GM12878 (cell line): ENCODE measurements around the gene ZNF282. TPM values are rescaled to one million over a fixed set of nuclear protein-coding genes. Genes with fewer than 3 reads are reported as not detected.
"Not testable (repeated sequence)": the region's sequence is repeated elsewhere in the genome, so short reads cannot be mapped to it uniquely, and the experiment has no call there.

Experiments
- ATAC-seq: fragments of 200-7000 bp; cut with Tn5 transposase; 3 replicates; pipeline ENCODE4 v1.9.1; 2020; ENCODE audit warnings: mild to moderate bottlenecking, moderate library complexity
- BruUV-seq: library from RNA; stranded (reverse); fragments of 400-500 nt; replicated peaks from 2 replicates; lab custom pipeline; 2021; lab: Mats Ljungman, UMichigan
- CTCF ChIA-PET: fragments of 300-600 bp; sonication (Branson Sonifier 250); formaldehyde crosslinking; extraction: SDS; loops from one replicate; lab custom pipeline; 2021; ENCODE audit warnings: inconsistent platforms; lab: Yijun Ruan, JAX
- POLR2A ChIA-PET: fragments of 350-600 bp; formaldehyde crosslinking; extraction: SDS; loops from one replicate; lab custom pipeline; 2021; ENCODE audit warnings: inconsistent platforms; lab: Charles Lee
- RAD21 ChIA-PET: fragments of 300-600 bp; sonication (Branson Sonifier 250); formaldehyde crosslinking; loops from one replicate; lab custom pipeline; 2023; ENCODE audit warnings: antibody characterized with exemption; ENCODE audit not compliant: unreplicated experiment; lab: Charles Lee
- SMC1A ChIA-PET: fragments of 300-600 bp; sonication (Branson Sonifier 250); formaldehyde crosslinking; loops from one replicate; lab custom pipeline; 2023; ENCODE audit not compliant: unreplicated experiment, uncharacterized antibody; lab: Charles Lee
- DNase-seq: peaks from one replicate; pipeline ENCODE4 v3.0.0-alpha.2; 2011; ENCODE audit warnings: low read depth, low spot score
- FAIRE-seq: peaks from 3 replicates; lab custom pipeline; 2011; peaks lifted over from hg19 to GRCh38; lab: Jason Lieb, UNC
- H2AFZ ChIP-seq: 2 replicates; pipeline ENCODE4 v1.6.0; 2011; ENCODE audit warnings: low read depth, low read length, control low read depth; ENCODE audit not compliant: control insufficient read depth
- H3K27ac ChIP-seq: 2 replicates; pipeline ENCODE4 v1.5.1; 2011; ENCODE audit warnings: control low read depth; ENCODE audit not compliant: control insufficient read depth, insufficient read depth
- H3K27me3 ChIP-seq, 2 experiments: replicated peaks in 1 of 2; 2 replicates each; pipeline versions ENCODE4 v1.6.0 to v1.6.1; 2011; ENCODE audit warnings: low read length in 1 of 2; ENCODE audit not compliant: control insufficient read depth in 2 of 2, insufficient read depth in 2 of 2
- H3K36me3 ChIP-seq, 2 experiments: 2 replicates each; pipeline ENCODE4 v1.5.1; 2011; ENCODE audit warnings: low read length in 1 of 2; ENCODE audit not compliant: control insufficient read depth in 2 of 2, insufficient read depth in 2 of 2
- H3K4me1 ChIP-seq: 2 replicates; pipeline ENCODE4 v1.6.1; 2011; ENCODE audit warnings: mild to moderate bottlenecking, low read length, moderate library complexity, mixed read lengths; ENCODE audit not compliant: control insufficient read depth, insufficient read depth
- H3K4me2 ChIP-seq: 2 replicates; pipeline ENCODE4 v1.6.0; 2011; ENCODE audit warnings: control low read depth; ENCODE audit not compliant: control insufficient read depth, insufficient read depth
- H3K4me3 ChIP-seq: fragments of 200-600 bp; sonication (generic); 2 replicates; pipeline ENCODE4 v1.5.1; 2016
- H3K79me2 ChIP-seq: 2 replicates; pipeline ENCODE4 v1.6.0; 2011; ENCODE audit warnings: low read length; ENCODE audit not compliant: control insufficient read depth, insufficient read depth
- H3K9ac ChIP-seq: 2 replicates; pipeline ENCODE4 v1.8.0; 2011; ENCODE audit warnings: low read length, control low read depth, mixed read lengths; ENCODE audit not compliant: control insufficient read depth, insufficient read depth
- H3K9me3 ChIP-seq: replicated peaks from 3 replicates; pipeline ENCODE4 v1.5.1; 2011; ENCODE audit warnings: mild to moderate bottlenecking, low read length; ENCODE audit not compliant: control insufficient read depth, insufficient read depth
- H4K20me1 ChIP-seq: 2 replicates; pipeline ENCODE4 v1.6.0; 2011; ENCODE audit not compliant: control insufficient read depth, insufficient read depth
- EZH2 ChIP-seq: IDR thresholded peaks from 2 replicates; pipeline ENCODE4 v1.6.1; 2012; ENCODE audit warnings: low read depth, mild to moderate bottlenecking, control low read depth, inconsistent platforms, low read length, borderline replicate concordance; ENCODE audit not compliant: control insufficient read depth
- POLR2A ChIP-seq: IDR thresholded peaks from 2 replicates; pipeline ENCODE4 v1.6.1; 2011; ENCODE audit warnings: low read depth, mild to moderate bottlenecking, low read length
- RBBP5 ChIP-seq: fragments of 200-600 bp; sonication (generic); conservative IDR thresholded peaks from 2 replicates; pipeline ENCODE4 v1.6.1; 2016
- YY1 ChIP-seq: IDR thresholded peaks from 2 replicates; pipeline ENCODE4 v1.6.1; 2011; ENCODE audit warnings: low read depth, mild to moderate bottlenecking, low read length
- ZNF274 ChIP-seq: IDR thresholded peaks from one replicate; pipeline ENCODE4 v1.8.0; 2011; ENCODE audit not compliant: insufficient read length, insufficient read depth
- WGBS: methylation state at CpG from one replicate; pipeline ENCODE4 v1.1.6; 2016; ENCODE audit warnings: low lambda C conversion rate; ENCODE audit not compliant: insufficient replicate concordance, insufficient coverage; ENCODE audit errors: missing lambda C conversion rate; 5-methylcytosine and 5-hydroxymethylcytosine counted together
- in situ Hi-C: fragments of 300-500 bp; cut with MboI; formaldehyde crosslinking; loops from 9 replicates; pipeline ENCODE4 v1.14.3; 2018; ENCODE audit warnings: mixed read lengths
- intact Hi-C: fragments of 100-400 bp; cut with micrococcal nuclease; formaldehyde crosslinking; loops from one replicate; pipeline ENCODE4 v1.14.2; 2022; ENCODE audit not compliant: unreplicated experiment
- polyA plus RNA-seq, 11 experiments: library from polyadenylated mRNA; depleted of rRNA in 4 of 11; unstranded in 6 of 11; stranded (reverse) in 5 of 11; fragments of >200 nt; fragmentation: Nextera tagmentation in 4 of 11; fragmentation: Illumina TruSeq in 1 of 11; extraction: Ambion mirVana in 4 of 11; extraction: Trizol in 1 of 11; gene quantifications; 1 replicate in 1 of 11; 2 replicates in 10 of 11; pipeline versions ENCODE4 v1.2.1 to v1.2.3, GENCODE V29; 2011 to 2016; ENCODE audit warnings: inconsistent platforms in 2 of 11, missing spikeins in 2 of 11, low read depth in 1 of 11
- total RNA-seq, 4 experiments: library from RNA; depleted of rRNA in 3 of 4; stranded (reverse); fragments of >200 nt in 3 of 4; fragmentation: Illumina TruSeq in 1 of 4; extraction: Trizol in 1 of 4; gene quantifications; 2 replicates each; pipeline versions ENCODE4 v1.2.1 to v1.2.3, GENCODE V29; 2013 to 2021

Gene ZNF282
- total and polyA plus RNA-seq, 10 of the 15 experiments (the other 5 are each of a cell fraction or from before 2014, with no cell fraction given): 0.35 to 28.4 (median 8.1) TPM

- 97% methylated on average over 22 of the region's 22 CpGs for WGBS
- H3K4me2 ChIP-seq: no peak overlapping the region
- H3K9me3 ChIP-seq: no peaks in the 10 kb centered on the region
- ATAC-seq (no peak), DNase-seq (no peak), FAIRE-seq (no peak)
- no peak for TF ChIP-seq ZNF274
- no peak for TF ChIP-seq RBBP5
- no peak for TF ChIP-seq YY1
- peak; percentile 30; the same call in 1 of the 2 replicates for TF ChIP-seq POLR2A
- no peak for TF ChIP-seq EZH2
- H3K4me3 ChIP-seq: no peak overlapping the region
- H3K27me3 ChIP-seq: no peaks in the 10 kb centered on the region
- in situ Hi-C loops: no loop called here
- H3K9ac ChIP-seq: no peak overlapping the region
- no TSS peak for BruUV-seq
- H4K20me1 ChIP-seq: no peaks in the 10 kb centered on the region
- H3K36me3 ChIP-seq: peaks cover 3 to 14% of the 10 kb centered on the region in 2 experiments; a peak in 3 of 4 replicates
- no peak overlapping the region for H3K27ac ChIP-seq
- intact Hi-C loops: no loop called here
- H3K79me2 ChIP-seq: no peaks in the 10 kb centered on the region
- RAD21 ChIA-PET: no interaction called here
- CTCF ChIA-PET: no interaction called here
- no peaks in the 10 kb centered on the region for H3K4me1 ChIP-seq
- SMC1A ChIA-PET: no interaction called here
- POLR2A ChIA-PET: no interaction called here
- H2AFZ ChIP-seq: no peak overlapping the region
Observed at GRCh38 chr7:149225656-149226055, 30.3 kb downstream of the ZNF282 start.

GRCh38 chr7:149226366-149226765, 31.0 kb downstream of the ZNF282 start:
- not testable (repeated sequence) for FAIRE-seq

More at GRCh38 chr7:149226366-149226765, 31.0 kb downstream of the ZNF282 start:
- H3K79me2 ChIP-seq, H4K20me1 ChIP-seq, H3K27ac ChIP-seq, H2AFZ ChIP-seq, H3K9me3 ChIP-seq, intact Hi-C loops, SMC1A ChIA-PET, H3K4me3 ChIP-seq, H3K4me2 ChIP-seq, ATAC-seq, H3K27me3 ChIP-seq, RAD21 ChIA-PET, in situ Hi-C loops, H3K4me1 ChIP-seq, H3K9ac ChIP-seq, DNase-seq, POLR2A ChIA-PET: not testable (repeated sequence)
- WGBS: 91% methylated on average over 17 of the region's 17 CpGs
- BruUV-seq: TSS peak; percentile 38
- peaks cover 3 to 13% of the 10 kb centered on the region in 2 experiments; a peak in 3 of 4 replicates for H3K36me3 ChIP-seq
- CTCF ChIA-PET: interaction anchor here (0.9 kb wide), 1 partner anchor 36 kb away, joined by 3 read pairs; the partner anchor contains the start of gene ZNF783
